GM12878 (cell line): ENCODE results near the gene NIPAL3. TPM values are rescaled to one million over a fixed set of nuclear protein-coding genes. Genes with fewer than 3 reads are reported as not detected.

Experiments
- ATAC-seq: fragments of 200-7000 bp; cut with Tn5 transposase; 3 replicates; pipeline ENCODE4 v1.9.1; 2020; ENCODE audit warnings: mild to moderate bottlenecking, moderate library complexity
- BruUV-seq: library from RNA; stranded (reverse); fragments of 400-500 nt; replicated peaks from 2 replicates; lab custom pipeline; 2021; lab: Mats Ljungman, UMichigan
- CTCF ChIA-PET: fragments of 300-600 bp; sonication (Branson Sonifier 250); formaldehyde crosslinking; extraction: SDS; loops from one replicate; lab custom pipeline; 2021; ENCODE audit warnings: inconsistent platforms; lab: Yijun Ruan, JAX
- POLR2A ChIA-PET: fragments of 350-600 bp; formaldehyde crosslinking; extraction: SDS; loops from one replicate; lab custom pipeline; 2021; ENCODE audit warnings: inconsistent platforms; lab: Charles Lee
- RAD21 ChIA-PET: fragments of 300-600 bp; sonication (Branson Sonifier 250); formaldehyde crosslinking; loops from one replicate; lab custom pipeline; 2023; ENCODE audit warnings: antibody characterized with exemption; ENCODE audit not compliant: unreplicated experiment; lab: Charles Lee
- SMC1A ChIA-PET: fragments of 300-600 bp; sonication (Branson Sonifier 250); formaldehyde crosslinking; loops from one replicate; lab custom pipeline; 2023; ENCODE audit not compliant: unreplicated experiment, uncharacterized antibody; lab: Charles Lee
- DNase-seq: peaks from one replicate; pipeline ENCODE4 v3.0.0-alpha.2; 2011; ENCODE audit warnings: low read depth, low spot score
- FAIRE-seq: peaks from 3 replicates; lab custom pipeline; 2011; peaks lifted over from hg19 to GRCh38; lab: Jason Lieb, UNC
- H2AFZ ChIP-seq: 2 replicates; pipeline ENCODE4 v1.6.0; 2011; ENCODE audit warnings: low read depth, low read length, control low read depth; ENCODE audit not compliant: control insufficient read depth
- H3K27ac ChIP-seq: 2 replicates; pipeline ENCODE4 v1.5.1; 2011; ENCODE audit warnings: control low read depth; ENCODE audit not compliant: control insufficient read depth, insufficient read depth
- H3K27me3 ChIP-seq, 2 experiments: replicated peaks in 1 of 2; 2 replicates each; pipeline versions ENCODE4 v1.6.0 to v1.6.1; 2011; ENCODE audit warnings: low read length in 1 of 2; ENCODE audit not compliant: control insufficient read depth in 2 of 2, insufficient read depth in 2 of 2
- H3K36me3 ChIP-seq, 2 experiments: 2 replicates each; pipeline ENCODE4 v1.5.1; 2011; ENCODE audit warnings: low read length in 1 of 2; ENCODE audit not compliant: control insufficient read depth in 2 of 2, insufficient read depth in 2 of 2
- H3K4me1 ChIP-seq: 2 replicates; pipeline ENCODE4 v1.6.1; 2011; ENCODE audit warnings: mild to moderate bottlenecking, low read length, moderate library complexity, mixed read lengths; ENCODE audit not compliant: control insufficient read depth, insufficient read depth
- H3K4me2 ChIP-seq: 2 replicates; pipeline ENCODE4 v1.6.0; 2011; ENCODE audit warnings: control low read depth; ENCODE audit not compliant: control insufficient read depth, insufficient read depth
- H3K4me3 ChIP-seq: fragments of 200-600 bp; sonication (generic); 2 replicates; pipeline ENCODE4 v1.5.1; 2016
- H3K79me2 ChIP-seq: 2 replicates; pipeline ENCODE4 v1.6.0; 2011; ENCODE audit warnings: low read length; ENCODE audit not compliant: control insufficient read depth, insufficient read depth
- H3K9ac ChIP-seq: 2 replicates; pipeline ENCODE4 v1.8.0; 2011; ENCODE audit warnings: low read length, control low read depth, mixed read lengths; ENCODE audit not compliant: control insufficient read depth, insufficient read depth
- H3K9me3 ChIP-seq: replicated peaks from 3 replicates; pipeline ENCODE4 v1.5.1; 2011; ENCODE audit warnings: mild to moderate bottlenecking, low read length; ENCODE audit not compliant: control insufficient read depth, insufficient read depth
- H4K20me1 ChIP-seq: 2 replicates; pipeline ENCODE4 v1.6.0; 2011; ENCODE audit not compliant: control insufficient read depth, insufficient read depth
- CBFB ChIP-seq: IDR thresholded peaks from 2 replicates; pipeline ENCODE4 v1.6.1; 2016; ENCODE audit warnings: antibody characterized with exemption, low read depth
- JUNB ChIP-seq: IDR thresholded peaks from 2 replicates; pipeline ENCODE4 v1.6.1; 2016; ENCODE audit warnings: antibody characterized with exemption, mild to moderate bottlenecking
- LARP7 ChIP-seq: fragments of 450-650 bp; IDR thresholded peaks from 2 replicates; pipeline ENCODE4 v1.6.1; 2017; ENCODE audit warnings: mild to moderate bottlenecking
- NFYB ChIP-seq: IDR thresholded peaks from 2 replicates; pipeline ENCODE4 v1.6.1; 2011; ENCODE audit warnings: low read depth, mild to moderate bottlenecking, low read length, improper control_type of control experiment, moderate library complexity; ENCODE audit not compliant: insufficient read depth
- PBX3 ChIP-seq: IDR thresholded peaks from 2 replicates; pipeline ENCODE4 v1.6.1; 2011; ENCODE audit warnings: mild to moderate bottlenecking, low read depth, low read length, moderate library complexity; ENCODE audit not compliant: insufficient replicate concordance
- SMAD1 ChIP-seq: fragments of 450-650 bp; IDR thresholded peaks from 2 replicates; pipeline ENCODE4 v1.6.1; 2018; ENCODE audit warnings: mild to moderate bottlenecking, low read depth; ENCODE audit not compliant: partially characterized antibody
- SPI1 ChIP-seq: IDR thresholded peaks from 2 replicates; pipeline ENCODE4 v1.6.1; 2011; ENCODE audit warnings: low read depth, mild to moderate bottlenecking, low read length, moderate library complexity, borderline replicate concordance; ENCODE audit not compliant: insufficient read depth
- TCF3 ChIP-seq: IDR thresholded peaks from 2 replicates; pipeline ENCODE4 v1.6.1; 2012; ENCODE audit warnings: low read depth, mild to moderate bottlenecking, low read length, borderline replicate concordance; ENCODE audit not compliant: insufficient read depth
- ZBTB40 ChIP-seq: fragments of 450-650 bp; IDR thresholded peaks from 2 replicates; pipeline ENCODE4 v1.6.1; 2016; ENCODE audit warnings: mild to moderate bottlenecking, moderate library complexity, borderline replicate concordance
- WGBS: methylation state at CpG from one replicate; pipeline ENCODE4 v1.1.6; 2016; ENCODE audit warnings: low lambda C conversion rate; ENCODE audit not compliant: insufficient replicate concordance, insufficient coverage; ENCODE audit errors: missing lambda C conversion rate; 5-methylcytosine and 5-hydroxymethylcytosine counted together
- in situ Hi-C: fragments of 300-500 bp; cut with MboI; formaldehyde crosslinking; loops from 9 replicates; pipeline ENCODE4 v1.14.3; 2018; ENCODE audit warnings: mixed read lengths
- intact Hi-C: fragments of 100-400 bp; cut with micrococcal nuclease; formaldehyde crosslinking; loops from one replicate; pipeline ENCODE4 v1.14.2; 2022; ENCODE audit not compliant: unreplicated experiment
- polyA plus RNA-seq, 11 experiments: library from polyadenylated mRNA; depleted of rRNA in 4 of 11; unstranded in 6 of 11; stranded (reverse) in 5 of 11; fragments of >200 nt; fragmentation: Nextera tagmentation in 4 of 11; fragmentation: Illumina TruSeq in 1 of 11; extraction: Ambion mirVana in 4 of 11; extraction: Trizol in 1 of 11; gene quantifications; 1 replicate in 1 of 11; 2 replicates in 10 of 11; pipeline versions ENCODE4 v1.2.1 to v1.2.3, GENCODE V29; 2011 to 2016; ENCODE audit warnings: inconsistent platforms in 2 of 11, missing spikeins in 2 of 11, low read depth in 1 of 11
- total RNA-seq, 4 experiments: library from RNA; depleted of rRNA in 3 of 4; stranded (reverse); fragments of >200 nt in 3 of 4; fragmentation: Illumina TruSeq in 1 of 4; extraction: Trizol in 1 of 4; gene quantifications; 2 replicates each; pipeline versions ENCODE4 v1.2.1 to v1.2.3, GENCODE V29; 2013 to 2021
- TF ChIP-seq, protein P1 (sequence below): IDR thresholded peaks from 2 replicates; pipeline ENCODE4 v1.6.1; 2012; ENCODE audit warnings: low read depth, low read length, improper control_type of control experiment
- TF ChIP-seq, protein P2 (sequence below): fragments of 450-650 bp; IDR thresholded peaks from 2 replicates; pipeline ENCODE4 v1.6.1; 2016; ENCODE audit warnings: mild to moderate bottlenecking
- TF ChIP-seq, protein P3 (sequence below): IDR thresholded peaks from 2 replicates; pipeline ENCODE4 v1.6.1; 2012; ENCODE audit warnings: mild to moderate bottlenecking, low read depth, low read length

Gene NIPAL3
- total and polyA plus RNA-seq, 10 of the 15 experiments (the other 5 are each of a cell fraction or from before 2014, with no cell fraction given): 2.1 to 9.4 (median 4.2) TPM

GRCh38 chr1:24487455-24487854 lies 71.9 kb downstream of the NIPAL3 start:
- SMC1A ChIA-PET: interaction anchor here (1.5 to 1.8 kb wide), 2 partner anchors 10 to 14 kb away, joined by 4 to 5 read pairs; no protein-coding TSS in a partner anchor
- no TSS peak for BruUV-seq
- no peaks in the 10 kb centered on the region for H3K27me3 ChIP-seq
- TF ChIP-seq PBX3: no peak
- no peak for TF ChIP-seq CBFB
- no peak for TF ChIP-seq SMAD1
- no peak for TF ChIP-seq NFYB
- TF ChIP-seq LARP7: no peak
- no peak for TF ChIP-seq SPI1
- TF ChIP-seq TCF3: no peak
- TF ChIP-seq, protein P1, sequence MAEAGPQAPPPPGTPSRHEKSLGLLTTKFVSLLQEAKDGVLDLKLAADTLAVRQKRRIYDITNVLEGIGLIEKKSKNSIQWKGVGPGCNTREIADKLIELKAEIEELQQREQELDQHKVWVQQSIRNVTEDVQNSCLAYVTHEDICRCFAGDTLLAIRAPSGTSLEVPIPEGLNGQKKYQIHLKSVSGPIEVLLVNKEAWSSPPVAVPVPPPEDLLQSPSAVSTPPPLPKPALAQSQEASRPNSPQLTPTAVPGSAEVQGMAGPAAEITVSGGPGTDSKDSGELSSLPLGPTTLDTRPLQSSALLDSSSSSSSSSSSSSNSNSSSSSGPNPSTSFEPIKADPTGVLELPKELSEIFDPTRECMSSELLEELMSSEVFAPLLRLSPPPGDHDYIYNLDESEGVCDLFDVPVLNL: no peak
- no peak for TF ChIP-seq JUNB
- TF ChIP-seq, protein P2, sequence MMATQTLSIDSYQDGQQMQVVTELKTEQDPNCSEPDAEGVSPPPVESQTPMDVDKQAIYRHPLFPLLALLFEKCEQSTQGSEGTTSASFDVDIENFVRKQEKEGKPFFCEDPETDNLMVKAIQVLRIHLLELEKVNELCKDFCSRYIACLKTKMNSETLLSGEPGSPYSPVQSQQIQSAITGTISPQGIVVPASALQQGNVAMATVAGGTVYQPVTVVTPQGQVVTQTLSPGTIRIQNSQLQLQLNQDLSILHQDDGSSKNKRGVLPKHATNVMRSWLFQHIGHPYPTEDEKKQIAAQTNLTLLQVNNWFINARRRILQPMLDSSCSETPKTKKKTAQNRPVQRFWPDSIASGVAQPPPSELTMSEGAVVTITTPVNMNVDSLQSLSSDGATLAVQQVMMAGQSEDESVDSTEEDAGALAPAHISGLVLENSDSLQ: no peak
- TF ChIP-seq, protein P3, sequence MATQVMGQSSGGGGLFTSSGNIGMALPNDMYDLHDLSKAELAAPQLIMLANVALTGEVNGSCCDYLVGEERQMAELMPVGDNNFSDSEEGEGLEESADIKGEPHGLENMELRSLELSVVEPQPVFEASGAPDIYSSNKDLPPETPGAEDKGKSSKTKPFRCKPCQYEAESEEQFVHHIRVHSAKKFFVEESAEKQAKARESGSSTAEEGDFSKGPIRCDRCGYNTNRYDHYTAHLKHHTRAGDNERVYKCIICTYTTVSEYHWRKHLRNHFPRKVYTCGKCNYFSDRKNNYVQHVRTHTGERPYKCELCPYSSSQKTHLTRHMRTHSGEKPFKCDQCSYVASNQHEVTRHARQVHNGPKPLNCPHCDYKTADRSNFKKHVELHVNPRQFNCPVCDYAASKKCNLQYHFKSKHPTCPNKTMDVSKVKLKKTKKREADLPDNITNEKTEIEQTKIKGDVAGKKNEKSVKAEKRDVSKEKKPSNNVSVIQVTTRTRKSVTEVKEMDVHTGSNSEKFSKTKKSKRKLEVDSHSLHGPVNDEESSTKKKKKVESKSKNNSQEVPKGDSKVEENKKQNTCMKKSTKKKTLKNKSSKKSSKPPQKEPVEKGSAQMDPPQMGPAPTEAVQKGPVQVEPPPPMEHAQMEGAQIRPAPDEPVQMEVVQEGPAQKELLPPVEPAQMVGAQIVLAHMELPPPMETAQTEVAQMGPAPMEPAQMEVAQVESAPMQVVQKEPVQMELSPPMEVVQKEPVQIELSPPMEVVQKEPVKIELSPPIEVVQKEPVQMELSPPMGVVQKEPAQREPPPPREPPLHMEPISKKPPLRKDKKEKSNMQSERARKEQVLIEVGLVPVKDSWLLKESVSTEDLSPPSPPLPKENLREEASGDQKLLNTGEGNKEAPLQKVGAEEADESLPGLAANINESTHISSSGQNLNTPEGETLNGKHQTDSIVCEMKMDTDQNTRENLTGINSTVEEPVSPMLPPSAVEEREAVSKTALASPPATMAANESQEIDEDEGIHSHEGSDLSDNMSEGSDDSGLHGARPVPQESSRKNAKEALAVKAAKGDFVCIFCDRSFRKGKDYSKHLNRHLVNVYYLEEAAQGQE: no peak
- TF ChIP-seq ZBTB40: no peak

More at GRCh38 chr1:24487455-24487854, 71.9 kb downstream of the NIPAL3 start:
- FAIRE-seq: no peak
- in situ Hi-C loops (no loop called here), intact Hi-C loops (no loop called here)
- Histone ChIP-seq H4K20me1 (no peaks in the 10 kb centered on the region), H2AFZ (no peak overlapping the region), H3K4me3 (no peak overlapping the region), H3K36me3 (no peaks in the 10 kb centered on the region), H3K9ac (no peak overlapping the region), H3K27ac (no peak overlapping the region), H3K79me2 (no peaks in the 10 kb centered on the region), H3K9me3 (peaks cover 5% of the 10 kb centered on the region; the same call in 2 of the 3 replicates), H3K4me2 (no peak overlapping the region), H3K4me1 (no peaks in the 10 kb centered on the region)
- 78% methylated on average over 7 of the region's 9 CpGs for WGBS
- ChIA-PET CTCF (interaction anchor here (1.0 kb wide), 1 partner anchor 14 kb away, joined by 3 read pairs; no protein-coding TSS in a partner anchor), RAD21 (no interaction called here), POLR2A (no interaction called here)
- no peak for ATAC-seq
- no peak for DNase-seq
